Measurements from ENCODE around the gene RALY.

GRCh38 chr20:34052414-34052813, 58.7 kb downstream of the RALY start:
- TF ChIP-seq POLR2AphosphoS5 (IDR thresholded peaks at IDR 0.05) = no peak
- TF ChIP-seq, protein P1, sequence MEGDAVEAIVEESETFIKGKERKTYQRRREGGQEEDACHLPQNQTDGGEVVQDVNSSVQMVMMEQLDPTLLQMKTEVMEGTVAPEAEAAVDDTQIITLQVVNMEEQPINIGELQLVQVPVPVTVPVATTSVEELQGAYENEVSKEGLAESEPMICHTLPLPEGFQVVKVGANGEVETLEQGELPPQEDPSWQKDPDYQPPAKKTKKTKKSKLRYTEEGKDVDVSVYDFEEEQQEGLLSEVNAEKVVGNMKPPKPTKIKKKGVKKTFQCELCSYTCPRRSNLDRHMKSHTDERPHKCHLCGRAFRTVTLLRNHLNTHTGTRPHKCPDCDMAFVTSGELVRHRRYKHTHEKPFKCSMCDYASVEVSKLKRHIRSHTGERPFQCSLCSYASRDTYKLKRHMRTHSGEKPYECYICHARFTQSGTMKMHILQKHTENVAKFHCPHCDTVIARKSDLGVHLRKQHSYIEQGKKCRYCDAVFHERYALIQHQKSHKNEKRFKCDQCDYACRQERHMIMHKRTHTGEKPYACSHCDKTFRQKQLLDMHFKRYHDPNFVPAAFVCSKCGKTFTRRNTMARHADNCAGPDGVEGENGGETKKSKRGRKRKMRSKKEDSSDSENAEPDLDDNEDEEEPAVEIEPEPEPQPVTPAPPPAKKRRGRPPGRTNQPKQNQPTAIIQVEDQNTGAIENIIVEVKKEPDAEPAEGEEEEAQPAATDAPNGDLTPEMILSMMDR (IDR thresholded peaks at IDR 0.05) = no peak
- TF ChIP-seq POLR2A (IDR thresholded peaks at IDR 0.05) = no peak
